HEK293 (cell line): ENCODE measurements around the gene C1RL.

Experiments
- MZF1 ChIP-seq: fragments of 450-650 bp; formaldehyde crosslinking; IDR thresholded peaks from 2 replicates; pipeline ENCODE4 v1.5.1; 2017; ENCODE audit warnings: missing biosample characterization, missing genetic modification characterization, borderline replicate concordance
- ZNF561 ChIP-seq: fragments of 450-650 bp; IDR thresholded peaks from 2 replicates; pipeline ENCODE4 v1.5.1; 2018; ENCODE audit warnings: missing biosample characterization, missing genetic modification characterization, borderline replicate concordance
- TF ChIP-seq, protein P1 (sequence below): fragments of 450-650 bp; formaldehyde crosslinking; IDR thresholded peaks from 2 replicates; pipeline ENCODE4 v1.5.1; 2016; ENCODE audit warnings: missing biosample characterization, missing genetic modification characterization

DNA sequence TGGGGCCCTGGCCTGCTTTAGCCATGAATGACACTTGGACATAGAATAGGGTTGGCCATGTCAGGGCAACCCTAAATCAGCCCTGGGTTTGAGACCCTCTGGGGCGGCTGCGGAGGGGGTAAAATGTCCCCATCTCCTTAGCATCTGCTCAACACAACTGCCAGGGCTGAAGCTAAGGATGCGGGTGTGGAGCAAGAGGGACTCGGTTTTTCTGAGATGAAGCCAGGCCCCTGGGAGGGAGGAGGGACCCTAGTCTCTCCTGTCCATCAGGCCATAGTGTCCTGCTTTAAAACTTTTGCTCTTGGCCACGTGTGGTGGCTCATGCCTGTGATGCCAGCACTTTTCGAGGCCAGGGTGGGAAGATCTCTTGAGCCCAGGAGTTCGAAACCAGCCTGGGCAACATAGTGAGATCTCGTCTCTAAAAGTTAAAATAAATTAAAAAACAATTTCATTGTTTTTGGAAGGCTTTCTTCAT lies 16.0 kb downstream of the C1RL start:
- TF ChIP-seq, protein P1, sequence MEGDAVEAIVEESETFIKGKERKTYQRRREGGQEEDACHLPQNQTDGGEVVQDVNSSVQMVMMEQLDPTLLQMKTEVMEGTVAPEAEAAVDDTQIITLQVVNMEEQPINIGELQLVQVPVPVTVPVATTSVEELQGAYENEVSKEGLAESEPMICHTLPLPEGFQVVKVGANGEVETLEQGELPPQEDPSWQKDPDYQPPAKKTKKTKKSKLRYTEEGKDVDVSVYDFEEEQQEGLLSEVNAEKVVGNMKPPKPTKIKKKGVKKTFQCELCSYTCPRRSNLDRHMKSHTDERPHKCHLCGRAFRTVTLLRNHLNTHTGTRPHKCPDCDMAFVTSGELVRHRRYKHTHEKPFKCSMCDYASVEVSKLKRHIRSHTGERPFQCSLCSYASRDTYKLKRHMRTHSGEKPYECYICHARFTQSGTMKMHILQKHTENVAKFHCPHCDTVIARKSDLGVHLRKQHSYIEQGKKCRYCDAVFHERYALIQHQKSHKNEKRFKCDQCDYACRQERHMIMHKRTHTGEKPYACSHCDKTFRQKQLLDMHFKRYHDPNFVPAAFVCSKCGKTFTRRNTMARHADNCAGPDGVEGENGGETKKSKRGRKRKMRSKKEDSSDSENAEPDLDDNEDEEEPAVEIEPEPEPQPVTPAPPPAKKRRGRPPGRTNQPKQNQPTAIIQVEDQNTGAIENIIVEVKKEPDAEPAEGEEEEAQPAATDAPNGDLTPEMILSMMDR, result no peak
- no peak for TF ChIP-seq MZF1 (tag by site-specific recombination)
- no peak for TF ChIP-seq ZNF561 (tag by site-specific recombination)
